Astrocyte (in vitro differentiated cells and primary cell): ENCODE measurements around the gene TUBG2. TPM values are rescaled to one million over a fixed set of nuclear protein-coding genes. Genes with fewer than 3 reads are reported as not detected.

ENCODE experiments used
- DNase-seq: peaks from one replicate; pipeline ENCODE4 v3.0.0-alpha.2; 2010; ENCODE audit warnings: low read depth
- FAIRE-seq: peaks from 2 replicates; lab custom pipeline; 2011; peaks lifted over from hg19 to GRCh38; lab: Jason Lieb, UNC
- H2AFZ ChIP-seq: 2 replicates; pipeline ENCODE4 v1.6.0; 2012; ENCODE audit warnings: low read depth, low read length, inconsistent platforms
- H3K27ac ChIP-seq: 2 replicates; pipeline ENCODE4 v1.5.1; 2011; ENCODE audit warnings: low read depth, low read length, inconsistent platforms
- H3K27me3 ChIP-seq: 2 replicates; pipeline ENCODE4 v1.6.0; 2011; ENCODE audit warnings: low read length, inconsistent platforms; ENCODE audit not compliant: insufficient read depth
- H3K36me3 ChIP-seq: 2 replicates; pipeline ENCODE4 v1.5.1; 2011; ENCODE audit warnings: low read length, inconsistent platforms; ENCODE audit not compliant: insufficient read depth
- H3K4me1 ChIP-seq: 2 replicates; pipeline ENCODE4 v1.5.1; 2011; ENCODE audit warnings: low read length, inconsistent platforms; ENCODE audit not compliant: insufficient read depth
- H3K4me2 ChIP-seq: 2 replicates; pipeline ENCODE4 v1.6.0; 2012; ENCODE audit warnings: low read length, inconsistent platforms
- H3K4me3 ChIP-seq: 2 replicates; pipeline ENCODE4 v1.5.1; 2011; ENCODE audit warnings: low read depth, mild to moderate bottlenecking, low read length, inconsistent platforms; ENCODE audit not compliant: insufficient read depth
- H3K79me2 ChIP-seq: 2 replicates; pipeline ENCODE4 v1.6.0; 2012; ENCODE audit warnings: mild to moderate bottlenecking, low read length, inconsistent platforms; ENCODE audit not compliant: insufficient read depth
- H3K9ac ChIP-seq: 2 replicates; pipeline ENCODE4 v1.6.0; 2012; ENCODE audit warnings: mild to moderate bottlenecking, low read length, inconsistent platforms
- H3K9me3 ChIP-seq: 2 replicates; pipeline ENCODE4 v1.5.1; 2012; ENCODE audit warnings: low read depth, mild to moderate bottlenecking, low read length, inconsistent platforms; ENCODE audit not compliant: insufficient read depth
- H4K20me1 ChIP-seq: 2 replicates; pipeline ENCODE4 v1.6.0; 2012; ENCODE audit warnings: low read length, inconsistent platforms; ENCODE audit not compliant: insufficient read depth
- H3K27ac Mint-ChIP-seq: one replicate; pipeline ENCODE4 v1.8.0; 2021; ENCODE audit warnings: mild to moderate bottlenecking, mixed read lengths; ENCODE audit not compliant: unreplicated experiment
- H3K27me3 Mint-ChIP-seq: one replicate; pipeline ENCODE4 v1.8.0; 2021; ENCODE audit warnings: low read depth, mixed read lengths; ENCODE audit not compliant: unreplicated experiment
- H3K36me3 Mint-ChIP-seq: one replicate; pipeline ENCODE4 v1.8.0; 2021; ENCODE audit warnings: low read depth, mixed read lengths; ENCODE audit not compliant: unreplicated experiment
- H3K4me1 Mint-ChIP-seq: one replicate; pipeline ENCODE4 v1.8.0; 2021; ENCODE audit warnings: low read depth, mixed read lengths; ENCODE audit not compliant: unreplicated experiment
- H3K4me3 Mint-ChIP-seq: one replicate; pipeline ENCODE4 v1.8.0; 2021; ENCODE audit warnings: mild to moderate bottlenecking, moderate library complexity, mixed read lengths; ENCODE audit not compliant: unreplicated experiment
- H3K9me3 Mint-ChIP-seq: one replicate; pipeline ENCODE4 v1.8.0; 2021; ENCODE audit warnings: mild to moderate bottlenecking, mixed read lengths; ENCODE audit not compliant: unreplicated experiment
- CTCF ChIP-seq: IDR thresholded peaks from 2 replicates; pipeline ENCODE4 v1.5.1; 2011; ENCODE audit warnings: low read depth, mild to moderate bottlenecking, inconsistent platforms, low read length, moderate library complexity; ENCODE audit not compliant: insufficient read depth
- EZH2 ChIP-seq: IDR thresholded peaks from 2 replicates; pipeline ENCODE4 v1.6.1; 2012; ENCODE audit warnings: mild to moderate bottlenecking, low read length, inconsistent platforms; ENCODE audit not compliant: insufficient read depth
- total RNA-seq: library from RNA; stranded (reverse); gene quantifications from 2 replicates; pipeline ENCODE4 v1.2.1, GENCODE V29; 2021

TUBG2 gene
- total RNA-seq, 1 donor from 2014 or later, result 14.4 TPM

- Histone ChIP-seq H3K27ac (peak overlapping the region; percentile 83), H4K20me1 (peaks cover 30% of the 10 kb centered on the region), H3K9ac (peak overlapping the region; percentile 66), H3K79me2 (peaks cover 23% of the 10 kb centered on the region), H3K4me2 (peak overlapping the region; percentile 87), H3K36me3 (no peaks in the 10 kb centered on the region), H3K4me1 (peaks cover 65% of the 10 kb centered on the region), H3K27me3 (no peaks in the 10 kb centered on the region), H2AFZ (peak overlapping the region; percentile 34), H3K4me3 (peak overlapping the region; percentile 58), H3K9me3 (no peaks in the 10 kb centered on the region)
- Mint-ChIP-seq H3K27me3 (no peaks in the 10 kb centered on the region), H3K9me3 (no peaks in the 10 kb centered on the region), H3K4me1 (peaks cover 14% of the 10 kb centered on the region), H3K27ac (peak overlapping the region; percentile 99), H3K4me3 (peak overlapping the region; percentile 87), H3K36me3 (peaks cover 1% of the 10 kb centered on the region)
- peak; percentile 64 for DNase-seq
- no peak for TF ChIP-seq EZH2
- TF ChIP-seq CTCF, result no peak
- FAIRE-seq, result no peak
Observed at GRCh38 chr17:42677921-42678781, 19.1 kb downstream of the TUBG2 start.

- no peaks in the 10 kb centered on the region for H3K36me3 ChIP-seq
- peak overlapping the region; percentile 99 for H3K27ac Mint-ChIP-seq
- H3K79me2 ChIP-seq, result peaks cover 23% of the 10 kb centered on the region
- peaks cover 4% of the 10 kb centered on the region for H3K27me3 ChIP-seq
- no peak overlapping the region for H3K4me3 ChIP-seq
- peaks cover 1% of the 10 kb centered on the region for H3K36me3 Mint-ChIP-seq
- peak overlapping the region; percentile 66 for H3K9ac ChIP-seq
- H3K9me3 Mint-ChIP-seq, result no peaks in the 10 kb centered on the region
- peak overlapping the region; percentile 87 for H3K4me3 Mint-ChIP-seq
- H3K27ac ChIP-seq, result peak overlapping the region; percentile 83
- peaks cover 26% of the 10 kb centered on the region for H4K20me1 ChIP-seq
- TF ChIP-seq EZH2 (no peak), CTCF (no peak)
- peaks cover 17% of the 10 kb centered on the region for H3K4me1 Mint-ChIP-seq
- H3K4me1 ChIP-seq, result peaks cover 59% of the 10 kb centered on the region
- H3K27me3 Mint-ChIP-seq, result no peaks in the 10 kb centered on the region
- H2AFZ ChIP-seq, result peak overlapping the region; percentile 85
- FAIRE-seq (no peak), DNase-seq (peak; percentile 26)
- no peaks in the 10 kb centered on the region for H3K9me3 ChIP-seq
- peak overlapping the region; percentile 87 for H3K4me2 ChIP-seq
Observed at GRCh38 chr17:42678951-42679491, 19.9 kb downstream of the TUBG2 start.
